ENCODE data around the gene CARMIL1.

DNA sequence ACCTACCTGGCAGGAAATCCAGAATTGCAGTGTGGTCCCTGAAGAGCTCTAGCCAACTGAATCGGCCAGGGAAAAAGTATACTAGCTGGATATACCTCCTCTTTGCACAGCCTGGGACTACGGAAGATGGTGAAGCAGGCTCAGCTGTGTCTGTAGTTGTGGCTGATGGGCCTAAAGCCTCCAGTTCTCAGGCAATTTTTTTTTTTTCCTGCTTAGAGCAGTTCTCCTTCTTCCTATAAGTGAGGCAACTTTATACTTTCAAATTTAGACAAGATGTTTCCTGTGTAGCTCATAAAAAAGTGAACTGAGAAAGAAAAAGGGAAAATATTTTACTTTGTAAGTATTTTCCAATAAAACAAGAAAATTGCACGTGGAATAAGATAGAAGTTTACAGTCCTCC lies 172.9 kb downstream of the CARMIL1 start:
- no peak for TF ChIP-seq POLR2A (IDR thresholded peaks at IDR 0.05)
- TF ChIP-seq, protein P1, sequence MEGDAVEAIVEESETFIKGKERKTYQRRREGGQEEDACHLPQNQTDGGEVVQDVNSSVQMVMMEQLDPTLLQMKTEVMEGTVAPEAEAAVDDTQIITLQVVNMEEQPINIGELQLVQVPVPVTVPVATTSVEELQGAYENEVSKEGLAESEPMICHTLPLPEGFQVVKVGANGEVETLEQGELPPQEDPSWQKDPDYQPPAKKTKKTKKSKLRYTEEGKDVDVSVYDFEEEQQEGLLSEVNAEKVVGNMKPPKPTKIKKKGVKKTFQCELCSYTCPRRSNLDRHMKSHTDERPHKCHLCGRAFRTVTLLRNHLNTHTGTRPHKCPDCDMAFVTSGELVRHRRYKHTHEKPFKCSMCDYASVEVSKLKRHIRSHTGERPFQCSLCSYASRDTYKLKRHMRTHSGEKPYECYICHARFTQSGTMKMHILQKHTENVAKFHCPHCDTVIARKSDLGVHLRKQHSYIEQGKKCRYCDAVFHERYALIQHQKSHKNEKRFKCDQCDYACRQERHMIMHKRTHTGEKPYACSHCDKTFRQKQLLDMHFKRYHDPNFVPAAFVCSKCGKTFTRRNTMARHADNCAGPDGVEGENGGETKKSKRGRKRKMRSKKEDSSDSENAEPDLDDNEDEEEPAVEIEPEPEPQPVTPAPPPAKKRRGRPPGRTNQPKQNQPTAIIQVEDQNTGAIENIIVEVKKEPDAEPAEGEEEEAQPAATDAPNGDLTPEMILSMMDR (IDR thresholded peaks at IDR 0.05), result no peak

Data from heart left ventricle (tissue), 13 donors.